HG03280 (cell line): ENCODE measurements around the gene FOLR2.
"Not testable (repeated sequence)": the region's sequence is repeated elsewhere in the genome, so short reads cannot be mapped to it uniquely, and the experiment has no call there.

Experiments used
- ATAC-seq: cut with Tn5 transposase; IDR thresholded peaks from one replicate; pipeline ENCODE4 v1.9.1; 2021; ENCODE audit warnings: mild to moderate bottlenecking, moderate library complexity; ENCODE audit not compliant: unreplicated experiment

The FOLR2 gene

GRCh38 chr11:72204886-72205285, 11.7 kb upstream of the FOLR2 start:
- ATAC-seq: no peak

GRCh38 chr11:72206794-72207193, 9.8 kb upstream of the FOLR2 start:
- ATAC-seq: not testable (repeated sequence)

DNA sequence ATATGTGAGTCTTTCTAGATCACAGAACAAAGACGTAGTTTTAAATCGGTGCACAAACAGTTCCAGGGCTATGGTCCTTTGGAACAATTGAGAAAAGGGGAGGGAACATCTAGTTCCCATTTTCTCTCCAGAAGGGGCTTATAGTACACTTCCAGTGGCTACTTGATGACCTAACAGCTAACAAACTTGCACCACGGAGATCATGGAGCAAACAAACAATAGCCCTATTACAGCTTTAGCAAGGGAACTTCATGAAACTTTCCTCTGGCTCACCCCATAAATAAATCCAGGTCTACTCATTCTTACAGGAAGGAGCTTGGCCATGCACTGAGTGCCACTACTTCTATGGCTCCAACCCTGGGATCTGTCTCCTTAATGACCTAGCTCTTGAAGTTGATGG, 8.3 kb upstream of the FOLR2 start:
- no peak for ATAC-seq

- ATAC-seq: no peak
Observed at GRCh38 chr11:72209101-72209500, 7.5 kb upstream of the FOLR2 start.

DNA sequence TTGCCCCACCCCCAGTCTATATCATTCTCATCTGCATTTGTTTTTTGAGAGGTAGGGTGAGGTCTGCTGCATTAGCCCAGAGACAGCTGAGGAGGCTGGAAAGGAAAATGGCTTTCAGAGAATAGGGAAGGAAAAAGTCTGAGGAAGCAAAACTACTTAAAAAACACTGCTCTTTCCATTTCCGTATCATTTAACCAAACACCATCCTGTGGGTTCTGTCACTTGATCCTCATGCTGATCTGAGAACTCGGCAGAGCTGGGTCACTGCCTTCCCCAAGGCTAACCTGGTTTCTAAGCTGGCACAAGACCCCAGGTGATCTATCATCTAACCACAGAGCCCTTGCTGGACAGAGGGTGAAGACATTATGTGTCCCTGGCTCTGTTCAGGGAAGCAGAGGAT, 1.2 kb downstream of the FOLR2 start:
- ATAC-seq: no peak

- no peak for ATAC-seq
Observed at GRCh38 chr11:72218251-72218745, 1.7 kb downstream of the FOLR2 start.

- no peak for ATAC-seq
Observed at GRCh38 chr11:72220696-72221363, 4.2 kb downstream of the FOLR2 start.

- no peak for ATAC-seq
Observed at GRCh38 chr11:72221386-72222075, 4.9 kb downstream of the FOLR2 start.

DNA sequence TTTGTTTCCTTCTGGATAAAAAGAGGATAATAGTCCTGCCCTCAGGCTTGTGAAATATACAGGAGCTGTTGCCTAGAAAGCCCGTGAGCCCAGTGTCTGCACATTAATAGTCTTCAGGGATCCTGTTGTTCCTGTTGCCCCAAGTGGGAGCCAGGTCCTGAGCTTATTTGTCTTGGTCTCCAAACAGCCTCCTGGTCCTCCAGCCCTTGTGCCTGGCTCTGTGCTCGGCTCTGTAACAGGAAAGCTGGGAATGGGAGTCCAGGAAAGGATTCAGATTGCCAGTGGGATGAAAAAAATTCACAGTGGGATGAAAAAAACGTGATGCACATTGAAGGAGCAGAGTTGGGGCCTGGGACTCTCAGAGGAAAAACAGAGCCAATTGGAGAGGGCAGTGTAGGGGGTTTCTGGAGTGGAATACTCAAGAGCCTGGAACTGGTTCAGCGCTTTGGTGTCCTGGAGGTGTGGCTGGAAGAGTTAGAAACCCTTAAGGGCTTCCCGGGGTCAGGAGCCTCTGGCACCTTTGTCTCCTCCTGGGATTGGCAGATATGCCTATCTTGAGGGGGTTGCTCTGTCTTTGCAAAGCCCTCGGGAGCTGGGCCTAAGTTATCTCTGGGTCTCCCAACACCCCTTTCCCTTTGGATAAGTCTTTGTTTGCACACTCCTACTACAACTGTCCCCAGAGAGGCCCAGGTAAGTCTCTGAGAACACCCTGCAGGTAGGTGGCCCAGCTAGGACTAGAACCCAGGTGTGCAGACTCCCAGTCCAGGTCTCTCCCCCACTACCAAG, 5.7 kb downstream of the FOLR2 start:
- ATAC-seq: no peak

DNA sequence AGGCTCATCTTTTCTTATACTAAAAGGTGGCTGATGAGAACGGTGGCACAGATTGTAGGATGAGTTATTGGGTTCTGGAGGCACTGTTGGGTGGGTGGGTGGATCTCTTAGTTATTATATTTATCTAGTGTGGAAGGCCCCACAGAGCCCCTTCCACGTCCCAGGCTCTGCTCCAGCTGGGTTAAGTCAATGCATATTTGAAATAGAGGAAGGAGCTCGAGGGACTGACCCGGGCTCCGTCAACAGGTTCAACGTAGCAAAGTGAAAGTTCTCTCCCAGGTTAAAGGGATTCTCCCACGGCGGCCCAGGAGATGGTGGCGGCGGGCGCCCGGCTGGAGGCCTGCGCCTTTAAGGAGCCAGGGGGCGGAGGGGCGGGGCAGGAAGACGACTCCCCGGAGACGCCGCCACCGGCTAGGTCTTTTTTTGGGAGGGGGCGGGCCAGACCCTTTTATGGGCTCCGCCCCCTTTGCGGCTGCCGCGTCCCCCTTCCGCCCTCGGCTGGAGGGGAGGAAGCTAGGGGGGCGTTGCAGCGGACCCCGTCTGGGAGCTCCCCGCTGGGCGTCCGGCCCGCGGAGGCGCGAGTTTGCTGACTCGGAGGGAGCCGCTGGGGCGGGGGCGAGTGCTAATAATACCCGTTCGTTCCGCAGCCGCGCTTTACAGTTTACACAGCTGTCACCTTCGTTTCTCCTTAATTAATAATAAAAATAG, 6.5 kb downstream of the FOLR2 start:
- peak; percentile 72 for ATAC-seq

GRCh38 chr11:72223615-72224563, 7.3 kb downstream of the FOLR2 start:
- peak; percentile 56 for ATAC-seq

GRCh38 chr11:72224564-72225410, 8.2 kb downstream of the FOLR2 start, which contains the start of gene INPPL1:
Gene INPPL1, plus strand, starts transcription at chr11:72224767. Its CDS starts 218 bp downstream, at chr11:72224985.
- ATAC-seq: no peak

GRCh38 chr11:72225411-72225951, 8.9 kb downstream of the FOLR2 start:
- ATAC-seq: no peak

GRCh38 chr11:72226701-72227100, 10.1 kb downstream of the FOLR2 start:
- no peak for ATAC-seq

- no peak for ATAC-seq
Observed at GRCh38 chr11:72227316-72228228, 11.0 kb downstream of the FOLR2 start.

- ATAC-seq: no peak
Observed at GRCh38 chr11:72228229-72228843, 11.7 kb downstream of the FOLR2 start.

DNA sequence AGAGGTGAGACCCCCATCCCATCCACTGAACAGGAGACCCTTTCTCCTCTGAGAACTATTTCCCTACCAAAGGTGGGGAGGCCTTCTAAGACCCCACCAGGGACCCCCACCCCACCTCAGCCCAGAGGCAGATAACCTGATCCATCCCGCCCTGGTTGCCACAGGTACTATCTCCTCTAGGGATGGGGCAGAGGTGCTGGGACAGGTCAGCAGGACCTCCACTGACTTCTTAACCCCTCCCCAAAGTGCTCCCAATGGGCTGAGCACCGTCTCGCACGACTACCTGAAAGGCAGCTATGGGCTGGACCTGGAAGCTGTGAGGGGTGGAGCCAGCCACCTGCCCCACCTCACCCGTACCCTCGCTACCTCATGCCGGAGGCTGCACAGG, 12.2 kb downstream of the FOLR2 start:
- no peak for ATAC-seq
